Gastroesophageal sphincter (tissue), 4 donors: ENCODE results near the gene DNAJB1. TPM values are rescaled to one million over a fixed set of nuclear protein-coding genes. Genes with fewer than 3 reads are reported as not detected.
A peak's percentile ranks its signal among the peaks of the same experiment; 100 is the strongest.
"Not testable (repeated sequence)": the region's sequence is repeated elsewhere in the genome, so short reads cannot be mapped to it uniquely, and the experiment has no call there.

ENCODE experiments used
- ATAC-seq: fragments of 150-250 bp; one replicate; pipeline ENCODE4 v1.9.1; 2016; ENCODE audit warnings: mild to moderate bottlenecking, moderate library complexity
- H3K27ac ChIP-seq, 4 donors: fragments of 200-600 bp; sonication (generic) in 3 of 4; 1 replicate in 3 of 4; 2 replicates in 1 of 4; pipeline ENCODE4 v1.5.1; 2016 to 2019
- H3K27me3 ChIP-seq: fragments of 200-600 bp; sonication (generic); one replicate; pipeline ENCODE4 v1.5.1; 2019
- H3K36me3 ChIP-seq, 2 donors: fragments of 200-600 bp; sonication (generic); one replicate each; pipeline ENCODE4 v1.5.1; 2019; ENCODE audit warnings: control low read depth in 1 of 2
- H3K4me1 ChIP-seq, 3 donors: fragments of 200-600 bp; sonication (generic); 1 replicate in 2 of 3; 2 replicates in 1 of 3; pipeline ENCODE4 v1.5.1; 2016 to 2019; ENCODE audit warnings: control low read depth in 2 of 3
- H3K4me3 ChIP-seq, 2 donors: fragments of 200-600 bp; sonication (generic); one replicate each; pipeline ENCODE4 v1.5.1; 2019; ENCODE audit warnings: mild to moderate bottlenecking in 1 of 2, moderate library complexity in 1 of 2
- H3K9me3 ChIP-seq, 3 donors: fragments of 200-600 bp; sonication (generic); one replicate each; pipeline ENCODE4 v1.5.1; 2017 to 2019; ENCODE audit warnings: control low read depth in 2 of 3
- CTCF ChIP-seq, 4 experiments: fragments of 200-600 bp in 2 of 4; fragments of 450-650 bp in 2 of 4; sonication (generic) in 1 of 4; IDR thresholded peaks; one replicate each; pipeline ENCODE4 v1.5.1; 2017 to 2019; ENCODE audit warnings: antibody characterized with exemption in 4 of 4, mild to moderate bottlenecking in 2 of 4, moderate library complexity in 2 of 4
- EP300 ChIP-seq: sonication (generic); formaldehyde crosslinking; IDR thresholded peaks from one replicate; pipeline ENCODE4 v1.6.1; 2017; ENCODE audit warnings: antibody characterized with exemption, mild to moderate bottlenecking
- POLR2A ChIP-seq, 2 donors: fragments of 450-650 bp; IDR thresholded peaks; one replicate each; pipeline ENCODE4 v1.6.1; 2017; ENCODE audit warnings: antibody characterized with exemption in 2 of 2, mild to moderate bottlenecking in 2 of 2, moderate library complexity in 1 of 2
- POLR2AphosphoS5 ChIP-seq: sonication (generic); formaldehyde crosslinking; IDR thresholded peaks from one replicate; pipeline ENCODE4 v1.6.1; 2017; ENCODE audit warnings: antibody characterized with exemption
- whole genome bisulfite sequencing, 2 donors: methylation state at CpG; one replicate each; pipeline ENCODE4 v1.1.5; 2018; ENCODE audit warnings: low coverage in 1 of 2; 5-methylcytosine and 5-hydroxymethylcytosine counted together
- total RNA-seq, 4 donors: library from RNA; depleted of rRNA; stranded (reverse); fragments of >200 nt; gene quantifications; one replicate each; pipeline ENCODE4 v1.1.0, GENCODE V29; 2016

Gene DNAJB1
- total RNA-seq, 4 donors from 2014 or later = 59.3 to 72.8 (median 68.2) TPM

GRCh38 chr19:14505488-14506239 lies 12.5 kb downstream of the DNAJB1 start:
- TF ChIP-seq CTCF (IDR thresholded peaks at IDR 0.05) = peak in 3 of 4 experiments; percentile 28 to 58 (median 49)
- no peak for TF ChIP-seq POLR2AphosphoS5
- peak; percentile 35 for ATAC-seq
- no peaks in the 10 kb centered on the region for H3K9me3 ChIP-seq
- H3K27ac ChIP-seq = peak overlapping the region in 1 of 4 donors; percentile 33
- WGBS, 2 donors = 23% methylated on average over 8 of the region's 19 CpGs; no CpG with 5 or more reads in 1 of the 2 donors
- peaks cover 0 to 11% (median 0%) of the 10 kb centered on the region in 3 donors for H3K4me1 ChIP-seq
- H3K36me3 ChIP-seq = no peaks in the 10 kb centered on the region
- no peak overlapping the region for H3K4me3 ChIP-seq
- no peaks in the 10 kb centered on the region for H3K27me3 ChIP-seq

- WGBS, 2 donors = 92 to 97% methylated on average over 2 to 6 of the region's 8 CpGs
- H3K36me3 ChIP-seq, H3K4me1 ChIP-seq, H3K4me3 ChIP-seq, H3K27ac ChIP-seq, H3K27me3 ChIP-seq, H3K9me3 ChIP-seq, ATAC-seq: not testable (repeated sequence)
Measured at GRCh38 chr19:14504575-14504974, 13.6 kb downstream of the DNAJB1 start.

GRCh38 chr19:14503285-14503684 lies 14.9 kb downstream of the DNAJB1 start:
- Histone ChIP-seq H3K27ac (no peak overlapping the region), H3K4me3 (no peak overlapping the region), H3K4me1 (peaks cover 0 to 2% (median 0%) of the 10 kb centered on the region in 3 donors), H3K9me3 (no peaks in the 10 kb centered on the region), H3K27me3 (no peaks in the 10 kb centered on the region), H3K36me3 (no peaks in the 10 kb centered on the region)
- no peak for TF ChIP-seq POLR2AphosphoS5
- TF ChIP-seq CTCF (IDR thresholded peaks at IDR 0.05) = no peak
- TF ChIP-seq POLR2A (IDR thresholded peaks at IDR 0.05) = no peak
- TF ChIP-seq EP300 = no peak
- WGBS, 2 donors = 56% methylated on average over 1 of the region's 1 CpG; no CpG with 5 or more reads in 1 of the 2 donors
- no peak for ATAC-seq

- 82 to 93% methylated on average over 6 to 7 of the region's 11 CpGs for whole genome bisulfite sequencing, 2 donors
- Histone ChIP-seq H3K27ac (no peak overlapping the region), H3K9me3 (no peaks in the 10 kb centered on the region), H3K4me3 (no peak overlapping the region), H3K27me3 (no peaks in the 10 kb centered on the region), H3K36me3 (no peaks in the 10 kb centered on the region), H3K4me1 (peaks cover 0 to 9% (median 0%) of the 10 kb centered on the region in 3 donors)
- no peak for ATAC-seq
- TF ChIP-seq POLR2A (IDR thresholded peaks at IDR 0.05) = no peak
Measured at GRCh38 chr19:14502334-14503092, 15.7 kb downstream of the DNAJB1 start.

- 30 to 58% methylated on average over 2 of the region's 6 CpGs for WGBS, 2 donors
- Histone ChIP-seq H3K4me1 (peaks cover 0 to 55% (median 15%) of the 10 kb centered on the region in 3 donors), H3K27me3 (no peaks in the 10 kb centered on the region), H3K36me3 (peaks cover 0 to 3% of the 10 kb centered on the region in 2 donors), H3K27ac (peak overlapping the region in 3 of 4 donors; percentile 84 to 88 (median 87)), H3K9me3 (no peaks in the 10 kb centered on the region), H3K4me3 (no peak overlapping the region)
- TF ChIP-seq POLR2A (IDR thresholded peaks at IDR 0.05) (no peak), POLR2AphosphoS5 (no peak), CTCF (IDR thresholded peaks at IDR 0.05) (no peak), EP300 (no peak)
- ATAC-seq = no peak
Measured at GRCh38 chr19:14497228-14497921, 20.8 kb downstream of the DNAJB1 start.
